ENCODE results near the gene ZFYVE21. TPM values are rescaled to one million over a fixed set of nuclear protein-coding genes. Genes with fewer than 3 reads are reported as not detected.

Gene ZFYVE21
- total RNA-seq, 4 donors from 2014 or later, result 151 to 308 (median 224) TPM

GRCh38 chr14:103698380-103699260 is 17.0 kb upstream of the ZFYVE21 start:
- peaks cover 0 to 76% (median 23%) of the 10 kb centered on the region in 4 donors for H3K4me1 ChIP-seq
- no peaks in the 10 kb centered on the region for H3K27me3 ChIP-seq
- 84 to 88% methylated on average over 18 to 22 of the region's 33 CpGs for WGBS, 2 donors
- H3K36me3 ChIP-seq, result peaks cover 2 to 84% (median 5%) of the 10 kb centered on the region in 3 donors
- no peak for DNase-seq (ENCODE audit: low spot score in 2 of 2)
- no peak overlapping the region for H3K4me3 ChIP-seq
- TF ChIP-seq EP300 (IDR thresholded peaks at IDR 0.05), result no peak
- TF ChIP-seq POLR2A (IDR thresholded peaks at IDR 0.05), result no peak
- TF ChIP-seq CTCF (IDR thresholded peaks at IDR 0.05), result no peak
- H3K9me3 ChIP-seq, result no peaks in the 10 kb centered on the region
- peak overlapping the region in 3 of 4 donors; percentile 26 to 73 (median 32) for H3K27ac ChIP-seq

GRCh38 chr14:103699261-103699661 is 16.3 kb upstream of the ZFYVE21 start:
- H3K27ac ChIP-seq, result peak overlapping the region in 1 of 4 donors; percentile 73
- TF ChIP-seq CTCF (IDR thresholded peaks at IDR 0.05) (no peak), EP300 (IDR thresholded peaks at IDR 0.05) (no peak), POLR2A (IDR thresholded peaks at IDR 0.05) (no peak)
- 91 to 92% methylated on average over 15 to 17 of the region's 17 CpGs for WGBS, 2 donors
- no peaks in the 10 kb centered on the region for H3K9me3 ChIP-seq
- peaks cover 0 to 84% (median 3%) of the 10 kb centered on the region in 3 donors for H3K36me3 ChIP-seq
- DNase-seq (ENCODE audit: low spot score in 2 of 2), result no peak
- H3K27me3 ChIP-seq, result no peaks in the 10 kb centered on the region
- H3K4me1 ChIP-seq, result peaks cover 0 to 82% (median 23%) of the 10 kb centered on the region in 4 donors
- no peak overlapping the region for H3K4me3 ChIP-seq

GRCh38 chr14:103699901-103700752 is 15.5 kb upstream of the ZFYVE21 start:
- H3K27me3 ChIP-seq, result no peaks in the 10 kb centered on the region
- H3K4me3 ChIP-seq, result no peak overlapping the region
- peaks cover 0 to 84% (median 3%) of the 10 kb centered on the region in 3 donors for H3K36me3 ChIP-seq
- TF ChIP-seq EP300 (IDR thresholded peaks at IDR 0.05) (no peak), POLR2A (IDR thresholded peaks at IDR 0.05) (no peak), CTCF (IDR thresholded peaks at IDR 0.05) (no peak)
- 78 to 81% methylated on average over 19 to 20 of the region's 25 CpGs for WGBS, 2 donors
- DNase-seq (ENCODE audit: low spot score in 2 of 2), result no peak
- H3K27ac ChIP-seq, result no peak overlapping the region
- H3K4me1 ChIP-seq, result peaks cover 0 to 81% (median 23%) of the 10 kb centered on the region in 4 donors
- H3K9me3 ChIP-seq, result no peaks in the 10 kb centered on the region

- no peak for TF ChIP-seq EP300 (IDR thresholded peaks at IDR 0.05)
- TF ChIP-seq CTCF (IDR thresholded peaks at IDR 0.05), result no peak
- TF ChIP-seq POLR2A (IDR thresholded peaks at IDR 0.05), result no peak
- H3K27me3 ChIP-seq, result no peaks in the 10 kb centered on the region
- DNase-seq (ENCODE audit: low spot score in 2 of 2), result no peak
- H3K36me3 ChIP-seq, result peaks cover 0 to 88% (median 0%) of the 10 kb centered on the region in 3 donors
- 77 to 81% methylated on average over 17 to 21 of the region's 21 CpGs for WGBS, 2 donors
- H3K9me3 ChIP-seq, result no peaks in the 10 kb centered on the region
- H3K27ac ChIP-seq, result no peak overlapping the region
- peaks cover 0 to 73% (median 23%) of the 10 kb centered on the region in 4 donors for H3K4me1 ChIP-seq
- no peak overlapping the region for H3K4me3 ChIP-seq
Measured at GRCh38 chr14:103700753-103701490, 14.7 kb upstream of the ZFYVE21 start.
